NCI-H2196 treated with DMSO at 0.1 percent for 48 hours (cell line): Measurements from ENCODE around the gene DYNLT2B.
"Not testable (repeated sequence)": the region's sequence is repeated elsewhere in the genome, so short reads cannot be mapped to it uniquely, and the experiment has no call there.

Experiments
- DNase-seq: peaks from one replicate; lab custom pipeline; 2025; ENCODE audit not compliant: unreplicated experiment; lab: John Stamatoyannopoulos, UW

The DYNLT2B gene

DNA sequence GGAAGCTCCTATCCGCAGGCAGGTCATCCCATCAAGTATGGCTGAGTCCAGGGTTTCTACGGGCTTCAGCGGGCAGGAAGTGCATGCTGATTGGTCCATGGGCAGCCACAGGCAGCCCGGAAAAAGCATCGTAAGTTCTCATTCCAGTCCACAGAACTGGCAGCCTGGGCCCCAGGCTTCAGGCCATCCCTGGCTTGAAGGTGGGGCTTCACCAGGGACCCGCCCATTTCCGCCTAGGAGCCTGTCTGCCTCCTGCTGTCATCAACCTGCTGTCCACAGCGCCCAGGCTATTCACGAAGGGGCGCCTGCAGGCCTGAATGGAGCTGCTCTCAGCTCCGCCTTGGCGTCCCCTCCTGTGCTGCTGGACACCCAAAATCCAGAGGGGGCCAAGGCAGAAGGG, 44.4 kb downstream of the DYNLT2B start:
- DNase-seq, result no peak

DNA sequence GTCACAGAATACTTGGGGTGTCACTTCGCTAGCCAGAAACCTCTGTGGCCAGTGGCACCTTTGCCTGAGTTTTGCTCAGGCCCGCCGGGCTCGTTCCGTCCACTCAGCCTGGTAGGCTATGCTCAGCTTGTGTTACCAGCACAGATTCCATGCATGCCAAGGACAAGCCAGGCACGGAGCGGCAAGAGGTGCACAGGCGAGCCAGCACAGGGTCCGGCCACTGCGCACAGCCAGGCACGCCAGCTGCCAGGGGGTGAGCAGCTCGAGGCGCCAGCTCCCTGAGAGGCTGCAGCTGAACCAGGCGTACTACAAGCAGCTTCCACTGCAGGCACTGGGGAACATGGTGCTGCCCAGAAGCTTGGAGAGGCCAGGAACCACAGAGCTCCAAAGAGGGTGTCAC, 45.2 kb downstream of the DYNLT2B start:
- no peak for DNase-seq

DNA sequence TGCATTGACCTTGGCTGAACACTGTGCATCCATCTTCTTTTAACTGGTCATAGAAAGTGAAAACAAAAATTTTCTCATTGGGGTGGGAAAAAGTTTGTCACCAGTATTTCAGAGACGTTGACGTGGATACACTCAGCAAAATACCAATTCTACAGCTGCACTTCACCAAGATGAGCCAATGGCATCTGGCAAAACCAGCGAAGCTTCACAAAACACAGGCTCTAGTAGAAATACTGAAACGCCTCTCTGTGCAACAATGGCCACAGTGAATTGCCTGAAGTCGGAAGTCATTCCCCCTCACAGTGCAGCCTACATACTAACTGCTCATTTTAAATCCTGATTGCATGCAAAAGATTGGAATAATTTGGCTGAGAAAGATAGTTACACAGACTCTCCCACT, 47.5 kb downstream of the DYNLT2B start:
- no peak for DNase-seq

DNA sequence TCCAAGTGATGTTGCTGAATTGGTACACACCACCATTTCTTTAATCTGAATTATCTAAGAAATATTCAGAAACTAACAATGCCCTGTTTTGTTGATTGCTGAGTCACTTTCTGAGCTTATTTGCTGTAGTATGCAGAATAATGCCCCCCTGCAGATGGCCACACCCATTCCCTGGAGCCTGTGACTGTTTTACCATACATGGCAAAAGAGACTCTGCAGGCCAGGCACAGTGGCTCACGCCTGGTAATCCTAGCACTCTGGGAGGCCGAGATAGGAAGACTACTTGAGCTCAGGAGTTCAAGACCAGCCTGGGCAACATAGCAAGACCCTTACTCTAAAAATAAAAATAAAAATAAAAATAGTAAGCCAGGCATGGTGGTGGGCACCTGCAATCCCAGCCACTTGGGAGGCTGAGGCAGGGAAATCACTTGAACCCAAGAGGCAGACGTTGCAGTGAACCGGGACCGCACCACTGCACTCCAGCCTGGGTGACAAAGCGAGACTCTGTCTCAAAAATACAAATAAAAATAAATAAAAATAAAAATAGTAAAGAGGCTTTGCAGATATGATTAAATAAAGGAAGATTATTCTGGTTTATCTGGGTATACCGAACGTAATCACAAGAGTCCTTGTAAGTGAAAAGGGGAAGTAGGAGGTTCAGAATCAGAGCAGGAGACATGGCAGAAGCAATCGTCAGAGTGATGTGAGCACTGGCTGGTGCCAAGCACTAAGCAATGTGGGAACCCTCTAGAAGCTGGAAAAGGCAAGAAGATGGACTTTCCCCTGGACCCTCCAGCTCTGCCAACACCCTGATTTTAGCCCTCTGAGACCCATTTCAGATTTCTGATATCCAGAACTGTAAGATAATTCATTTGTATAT, 49.5 kb downstream of the DYNLT2B start:
- no peak for DNase-seq

DNA sequence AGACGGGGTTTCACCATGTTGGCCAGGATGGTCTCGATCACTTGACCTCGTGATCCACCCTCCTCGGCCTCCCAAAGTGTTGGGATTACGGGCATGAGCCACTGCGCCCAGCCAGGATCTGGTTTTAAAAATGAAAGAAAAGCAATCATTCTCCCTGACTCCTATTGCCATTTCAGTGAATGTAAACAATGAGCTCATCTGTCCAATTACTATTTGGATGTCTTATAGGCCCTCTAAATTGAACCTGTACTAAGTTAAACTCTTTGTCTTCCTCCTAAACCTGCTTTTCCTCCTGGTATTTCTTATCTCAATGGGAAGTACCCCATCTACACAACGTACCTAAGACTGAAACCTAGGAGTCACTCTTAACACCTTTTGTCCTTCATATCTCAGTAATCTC, 54.2 kb downstream of the DYNLT2B start:
- DNase-seq, result no peak

DNA sequence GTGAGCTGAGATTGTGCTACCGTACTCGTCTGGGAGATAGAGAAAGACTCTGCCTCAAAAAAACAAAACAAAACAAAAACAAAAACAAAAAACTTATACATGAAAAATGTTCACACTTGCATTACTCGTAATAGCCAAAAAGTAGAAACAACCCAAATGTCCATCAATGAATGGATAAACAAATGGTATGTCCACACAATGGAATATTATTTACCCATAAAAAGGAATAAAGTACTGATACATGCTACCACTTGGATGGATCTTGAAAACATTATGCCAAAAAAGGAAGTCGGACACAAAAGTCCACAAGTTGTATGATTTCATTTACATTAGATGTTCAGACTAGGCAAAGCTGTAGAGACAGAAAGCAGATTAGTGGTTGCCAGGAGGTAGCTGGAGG, 57.3 kb downstream of the DYNLT2B start:
- DNase-seq, result no peak

DNA sequence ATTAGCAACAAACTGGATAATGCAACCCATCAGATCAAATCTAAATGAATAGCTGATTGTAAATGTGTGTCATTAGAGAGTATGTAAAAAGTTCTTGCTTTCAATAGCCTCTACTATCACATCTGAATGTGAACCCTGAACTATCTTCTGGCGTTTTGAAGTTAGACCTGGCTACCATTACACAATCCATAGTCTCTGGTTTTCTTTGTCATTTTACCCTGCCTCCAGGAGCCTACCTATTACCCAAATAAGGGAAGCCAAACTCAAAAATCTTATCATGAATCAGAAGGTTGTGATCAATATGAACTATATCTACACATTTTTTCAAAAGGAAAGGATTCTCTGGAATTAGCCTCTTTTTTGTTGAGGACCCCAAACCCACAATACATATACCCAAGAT, 62.3 kb downstream of the DYNLT2B start:
- no peak for DNase-seq

DNA sequence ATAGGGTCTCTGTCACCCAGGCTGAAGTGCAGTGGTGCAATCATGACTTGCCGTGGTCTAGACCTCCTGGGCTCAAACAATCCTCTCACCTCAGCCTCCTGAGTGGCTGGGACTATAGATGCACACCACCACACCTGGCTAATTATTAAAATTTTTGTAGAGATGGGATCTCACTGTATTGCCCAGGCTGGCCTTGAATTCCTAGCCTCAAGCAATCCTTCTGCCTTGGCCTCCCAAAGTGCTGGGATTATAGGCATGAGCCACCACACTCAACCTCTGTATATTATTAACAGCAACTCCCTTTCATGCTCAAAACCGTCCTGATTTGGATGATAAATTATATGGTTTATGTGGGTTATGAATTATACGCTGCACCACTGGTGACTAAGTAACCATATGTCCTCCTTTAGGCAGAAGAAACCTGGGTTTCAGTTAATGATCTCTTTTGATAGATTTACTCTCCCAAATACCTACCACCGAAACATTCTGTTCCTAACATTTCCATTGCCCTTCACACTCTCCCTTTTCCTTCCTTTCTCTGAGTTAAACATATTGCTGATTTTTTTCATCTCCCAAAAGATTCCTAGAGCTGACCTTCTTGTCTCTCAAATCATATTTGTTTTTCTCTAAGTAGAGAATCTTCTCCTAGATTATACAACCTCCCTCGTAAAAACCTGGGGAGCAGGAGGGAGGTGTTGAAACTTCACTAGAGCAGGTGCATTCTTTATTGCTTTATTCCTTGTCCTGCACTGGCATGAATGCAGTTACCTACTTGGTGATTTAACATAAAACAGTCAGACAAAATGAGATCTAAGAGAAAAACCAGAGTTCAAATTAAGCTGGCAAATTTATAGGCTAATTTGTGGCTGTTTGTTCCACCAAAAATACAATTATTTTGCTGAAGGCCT, 63.4 kb downstream of the DYNLT2B start:
- no peak for DNase-seq

DNA sequence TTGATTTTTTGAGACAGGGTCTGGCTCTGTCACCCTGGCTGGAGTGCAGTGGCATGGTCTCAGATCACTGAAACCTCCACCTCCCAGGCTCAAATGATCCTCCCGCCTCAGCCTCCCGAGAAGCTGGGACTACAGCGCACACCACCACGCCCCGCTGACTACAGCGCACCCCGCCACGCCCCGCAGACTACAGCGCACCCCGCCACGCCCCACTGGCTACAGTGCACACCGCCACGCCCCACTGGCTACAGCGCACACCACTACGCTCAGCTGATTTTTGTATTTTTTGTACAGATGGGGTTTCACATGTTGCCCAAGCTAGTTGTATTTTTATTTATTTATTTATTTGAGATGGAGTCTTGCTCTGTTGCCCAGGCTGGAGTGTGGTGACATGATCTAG, 66.1 kb downstream of the DYNLT2B start:
- DNase-seq, result no peak

DNA sequence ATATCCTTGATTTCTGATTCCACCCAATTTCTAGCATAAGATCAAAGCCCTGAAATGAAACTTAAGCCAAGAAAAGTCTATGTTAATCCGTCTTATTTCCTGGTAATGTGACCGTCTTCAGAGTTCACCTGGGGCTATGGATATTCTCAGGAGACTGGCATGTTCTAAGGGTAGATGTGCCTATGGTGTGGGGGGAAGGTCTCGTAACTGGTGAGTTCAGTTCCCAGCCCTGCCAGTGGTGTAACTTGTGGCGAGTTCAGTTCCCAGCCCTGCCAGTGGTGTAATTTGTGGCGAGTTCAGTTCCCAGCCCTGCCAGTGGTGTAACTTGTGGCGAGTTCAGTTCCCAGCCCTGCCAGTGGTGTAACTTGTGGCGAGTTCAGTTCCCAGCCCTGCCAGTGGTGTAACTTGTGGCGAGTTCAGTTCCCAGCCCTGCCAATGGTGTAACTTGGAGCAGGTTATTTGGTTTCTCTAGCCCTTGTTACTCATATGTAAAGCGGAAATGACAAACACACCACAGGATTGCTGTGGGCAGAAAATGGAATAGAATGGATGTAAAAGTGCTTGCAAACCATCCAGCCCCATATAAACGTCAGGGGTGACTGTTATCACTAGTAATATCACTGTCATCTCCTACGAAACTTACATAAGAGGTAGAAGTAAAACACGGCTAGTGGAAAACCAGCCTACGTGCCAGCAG, 71.3 kb downstream of the DYNLT2B start:
- DNase-seq, result no peak

DNA sequence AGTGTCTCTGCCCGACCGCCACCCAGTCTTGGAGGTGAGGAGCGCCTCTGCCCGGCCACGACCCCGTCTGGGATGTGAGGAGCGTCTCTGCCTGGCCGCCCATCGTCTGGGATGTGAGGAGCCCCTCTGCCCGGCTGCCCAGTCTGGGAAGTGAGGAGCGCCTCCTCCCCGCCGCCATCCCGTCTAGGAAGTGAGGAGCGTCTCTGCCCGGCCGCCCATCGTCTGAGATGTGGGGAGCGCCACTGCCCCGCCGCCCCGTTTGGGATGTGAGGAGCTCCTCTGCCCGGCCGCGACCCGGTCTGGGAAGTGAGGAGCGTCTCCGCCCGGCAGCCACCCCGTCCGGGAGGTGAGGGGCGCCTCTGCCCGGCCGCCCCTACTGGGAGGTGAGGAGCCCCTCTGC, 73.9 kb downstream of the DYNLT2B start:
- DNase-seq, result not testable (repeated sequence)

DNA sequence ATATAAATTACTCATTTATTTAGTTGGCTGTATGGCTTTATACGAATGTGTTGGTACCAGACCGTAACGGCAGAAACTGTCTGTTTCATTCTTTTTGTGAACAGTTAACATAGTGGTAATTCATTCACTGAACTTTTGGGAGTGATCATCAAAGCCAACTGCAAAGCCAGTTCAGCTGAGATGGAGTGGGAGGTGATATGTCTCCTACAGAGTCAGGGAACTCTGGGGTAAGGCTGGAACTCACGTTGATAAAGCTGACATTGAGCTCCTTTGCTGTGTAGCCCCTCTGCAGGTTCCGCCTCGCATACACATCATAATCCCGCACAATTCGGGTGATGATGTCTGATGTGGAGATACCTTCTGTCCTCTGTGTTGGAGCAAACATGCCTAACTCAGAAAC, 76.3 kb downstream of the DYNLT2B start:
- no peak for DNase-seq
